ENCODE measurements around the gene DLG5. TPM values are rescaled to one million over a fixed set of nuclear protein-coding genes. Genes with fewer than 3 reads are reported as not detected.

The DLG5 gene
- total RNA-seq, 1 donor from 2014 or later: 58.4 TPM

- no peak for TF ChIP-seq EZH2 (IDR thresholded peaks at IDR 0.05; ENCODE audit: insufficient read depth, low read length)
- TF ChIP-seq, protein P1, sequence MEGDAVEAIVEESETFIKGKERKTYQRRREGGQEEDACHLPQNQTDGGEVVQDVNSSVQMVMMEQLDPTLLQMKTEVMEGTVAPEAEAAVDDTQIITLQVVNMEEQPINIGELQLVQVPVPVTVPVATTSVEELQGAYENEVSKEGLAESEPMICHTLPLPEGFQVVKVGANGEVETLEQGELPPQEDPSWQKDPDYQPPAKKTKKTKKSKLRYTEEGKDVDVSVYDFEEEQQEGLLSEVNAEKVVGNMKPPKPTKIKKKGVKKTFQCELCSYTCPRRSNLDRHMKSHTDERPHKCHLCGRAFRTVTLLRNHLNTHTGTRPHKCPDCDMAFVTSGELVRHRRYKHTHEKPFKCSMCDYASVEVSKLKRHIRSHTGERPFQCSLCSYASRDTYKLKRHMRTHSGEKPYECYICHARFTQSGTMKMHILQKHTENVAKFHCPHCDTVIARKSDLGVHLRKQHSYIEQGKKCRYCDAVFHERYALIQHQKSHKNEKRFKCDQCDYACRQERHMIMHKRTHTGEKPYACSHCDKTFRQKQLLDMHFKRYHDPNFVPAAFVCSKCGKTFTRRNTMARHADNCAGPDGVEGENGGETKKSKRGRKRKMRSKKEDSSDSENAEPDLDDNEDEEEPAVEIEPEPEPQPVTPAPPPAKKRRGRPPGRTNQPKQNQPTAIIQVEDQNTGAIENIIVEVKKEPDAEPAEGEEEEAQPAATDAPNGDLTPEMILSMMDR (IDR thresholded peaks at IDR 0.05; ENCODE audit: insufficient read depth, low read depth, low read length): no peak
- FAIRE-seq (no peak), DNase-seq (ENCODE audit: low read depth) (no peak)
- Histone ChIP-seq H3K4me2 (ENCODE audit: low read length) (no peak overlapping the region), H3K36me3 (ENCODE audit: insufficient read depth, low read length) (peaks cover 24% of the 10 kb centered on the region), H4K20me1 (ENCODE audit: insufficient read depth, low read length) (peaks cover 4% of the 10 kb centered on the region), H3K9me3 (ENCODE audit: insufficient read depth, low read depth, low read length) (no peaks in the 10 kb centered on the region), H2AFZ (ENCODE audit: low read depth, low read length) (no peak overlapping the region), H3K27me3 (ENCODE audit: insufficient read depth, low read length) (no peaks in the 10 kb centered on the region), H3K27ac (ENCODE audit: low read depth, low read length) (no peak overlapping the region), H3K4me3 (ENCODE audit: insufficient read depth, low read depth, low read length) (no peak overlapping the region), H3K4me1 (ENCODE audit: insufficient read depth, low read length) (no peaks in the 10 kb centered on the region), H3K79me2 (ENCODE audit: insufficient read depth, low read length) (no peaks in the 10 kb centered on the region), H3K9ac (ENCODE audit: low read length) (no peak overlapping the region)
- Mint-ChIP-seq H3K4me1 (ENCODE audit: low read depth, unreplicated experiment) (no peaks in the 10 kb centered on the region), H3K27me3 (ENCODE audit: low read depth, unreplicated experiment) (no peaks in the 10 kb centered on the region), H3K9me3 (ENCODE audit: unreplicated experiment) (no peaks in the 10 kb centered on the region), H3K36me3 (ENCODE audit: low read depth, unreplicated experiment) (peaks cover 16% of the 10 kb centered on the region), H3K4me3 (ENCODE audit: unreplicated experiment) (no peak overlapping the region), H3K27ac (ENCODE audit: unreplicated experiment) (no peak overlapping the region)
Measured at GRCh38 chr10:77828377-77828776, 98.2 kb downstream of the DLG5 start.

DNA sequence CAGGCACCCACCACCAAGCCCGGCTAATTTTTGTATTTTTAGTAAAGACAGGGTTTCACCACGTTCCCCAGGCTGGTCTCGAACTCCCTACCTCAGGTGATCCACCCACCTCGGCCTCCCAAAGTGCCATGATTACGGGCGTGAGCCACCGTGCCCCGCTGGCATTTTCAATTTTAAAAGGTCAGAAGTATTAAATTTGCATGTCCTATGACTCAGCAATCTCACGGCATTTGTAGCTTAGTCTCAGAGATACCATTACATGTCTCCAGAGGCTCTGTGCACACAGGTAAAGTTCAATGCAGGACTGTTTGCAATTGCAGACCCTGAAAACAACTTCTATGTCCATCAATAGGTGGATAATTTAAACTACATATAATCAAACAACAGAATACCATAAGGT is 99.2 kb downstream of the DLG5 start:
- H3K27ac ChIP-seq (ENCODE audit: low read depth, low read length): no peak overlapping the region
- peaks cover 1% of the 10 kb centered on the region for H4K20me1 ChIP-seq (ENCODE audit: insufficient read depth, low read length)
- no peaks in the 10 kb centered on the region for H3K27me3 ChIP-seq (ENCODE audit: insufficient read depth, low read length)
- Mint-ChIP-seq H3K36me3 (ENCODE audit: low read depth, unreplicated experiment) (peaks cover 14% of the 10 kb centered on the region), H3K4me1 (ENCODE audit: low read depth, unreplicated experiment) (no peaks in the 10 kb centered on the region), H3K4me3 (ENCODE audit: unreplicated experiment) (no peak overlapping the region), H3K27me3 (ENCODE audit: low read depth, unreplicated experiment) (no peaks in the 10 kb centered on the region), H3K27ac (ENCODE audit: unreplicated experiment) (no peak overlapping the region), H3K9me3 (ENCODE audit: unreplicated experiment) (no peaks in the 10 kb centered on the region)
- no peaks in the 10 kb centered on the region for H3K4me1 ChIP-seq (ENCODE audit: insufficient read depth, low read length)
- DNase-seq (ENCODE audit: low read depth) (no peak), FAIRE-seq (no peak)
- H3K9ac ChIP-seq (ENCODE audit: low read length): no peak overlapping the region
- H3K9me3 ChIP-seq (ENCODE audit: insufficient read depth, low read depth, low read length): no peaks in the 10 kb centered on the region
- H3K79me2 ChIP-seq (ENCODE audit: insufficient read depth, low read length): no peaks in the 10 kb centered on the region
- peaks cover 15% of the 10 kb centered on the region for H3K36me3 ChIP-seq (ENCODE audit: insufficient read depth, low read length)
- H2AFZ ChIP-seq (ENCODE audit: low read depth, low read length): no peak overlapping the region
- no peak overlapping the region for H3K4me2 ChIP-seq (ENCODE audit: low read length)
- no peak overlapping the region for H3K4me3 ChIP-seq (ENCODE audit: insufficient read depth, low read depth, low read length)
- TF ChIP-seq, protein P1 (IDR thresholded peaks at IDR 0.05; ENCODE audit: insufficient read depth, low read depth, low read length): no peak
- no peak for TF ChIP-seq EZH2 (IDR thresholded peaks at IDR 0.05; ENCODE audit: insufficient read depth, low read length)

DNA sequence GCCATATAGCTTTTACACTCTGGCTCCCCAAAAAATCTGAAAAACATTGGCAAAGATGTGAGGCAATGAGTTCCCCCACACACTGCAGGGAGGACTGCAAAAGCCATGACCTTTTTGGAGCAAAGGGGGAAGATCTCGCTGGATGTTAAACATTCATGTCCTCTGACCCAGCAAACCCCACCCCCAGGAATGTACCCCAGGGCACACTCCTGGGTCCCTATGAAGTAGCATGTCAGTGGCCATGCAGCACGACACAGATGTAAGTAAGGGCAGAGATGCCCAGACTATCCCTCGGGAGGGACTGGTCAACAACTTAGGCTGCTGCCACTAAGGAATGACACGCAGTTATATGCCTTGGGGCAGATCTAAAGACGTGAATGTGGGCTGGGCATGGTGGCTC is 100.6 kb downstream of the DLG5 start:
- Histone ChIP-seq H3K9ac (ENCODE audit: low read length) (no peak overlapping the region), H3K9me3 (ENCODE audit: insufficient read depth, low read depth, low read length) (no peaks in the 10 kb centered on the region), H3K36me3 (ENCODE audit: insufficient read depth, low read length) (peaks cover 14% of the 10 kb centered on the region), H3K27ac (ENCODE audit: low read depth, low read length) (no peak overlapping the region), H4K20me1 (ENCODE audit: insufficient read depth, low read length) (no peaks in the 10 kb centered on the region), H3K4me2 (ENCODE audit: low read length) (no peak overlapping the region), H3K4me3 (ENCODE audit: insufficient read depth, low read depth, low read length) (no peak overlapping the region), H3K79me2 (ENCODE audit: insufficient read depth, low read length) (no peaks in the 10 kb centered on the region), H2AFZ (ENCODE audit: low read depth, low read length) (no peak overlapping the region), H3K4me1 (ENCODE audit: insufficient read depth, low read length) (no peaks in the 10 kb centered on the region), H3K27me3 (ENCODE audit: insufficient read depth, low read length) (no peaks in the 10 kb centered on the region)
- Mint-ChIP-seq H3K4me3 (ENCODE audit: unreplicated experiment) (no peak overlapping the region), H3K36me3 (ENCODE audit: low read depth, unreplicated experiment) (peaks cover 18% of the 10 kb centered on the region), H3K27me3 (ENCODE audit: low read depth, unreplicated experiment) (no peaks in the 10 kb centered on the region), H3K9me3 (ENCODE audit: unreplicated experiment) (no peaks in the 10 kb centered on the region), H3K27ac (ENCODE audit: unreplicated experiment) (no peak overlapping the region), H3K4me1 (ENCODE audit: low read depth, unreplicated experiment) (no peaks in the 10 kb centered on the region)
- no peak for TF ChIP-seq EZH2 (IDR thresholded peaks at IDR 0.05; ENCODE audit: insufficient read depth, low read length)
- TF ChIP-seq, protein P1 (IDR thresholded peaks at IDR 0.05; ENCODE audit: insufficient read depth, low read depth, low read length): no peak
- DNase-seq (ENCODE audit: low read depth) (no peak), FAIRE-seq (no peak)

Measured in astrocyte (in vitro differentiated cells and primary cell).